NCI-H1436 (cell line): Measurements from ENCODE around the gene RAD51AP2.

ENCODE experiments used
- DNase-seq: peaks from one replicate; lab custom pipeline; 2025; lab: John Stamatoyannopoulos, UW

RAD51AP2 gene

GRCh38 chr2:17470855-17471641 is 47.2 kb downstream of the RAD51AP2 start:
- no peak for DNase-seq

- DNase-seq: no peak
These were observed 57.2 kb downstream of the RAD51AP2 start for GRCh38 chr2:17461087-17461475.
